NCI-H1417 (cell line): ENCODE measurements around the gene PLXDC2.
A peak's percentile ranks its signal among the peaks of the same experiment; 100 is the strongest.

Experiments
- DNase-seq, 3 experiments: peaks; one replicate each; lab custom pipeline; 2025; lab: John Stamatoyannopoulos, UW

The PLXDC2 gene

GRCh38 chr10:19911886-19912285, 95.7 kb downstream of the PLXDC2 start:
- DNase-seq: no peak

GRCh38 chr10:19913987-19914386, 97.8 kb downstream of the PLXDC2 start:
- DNase-seq: no peak

GRCh38 chr10:19915125-19915524, 98.9 kb downstream of the PLXDC2 start:
- no peak for DNase-seq

DNA sequence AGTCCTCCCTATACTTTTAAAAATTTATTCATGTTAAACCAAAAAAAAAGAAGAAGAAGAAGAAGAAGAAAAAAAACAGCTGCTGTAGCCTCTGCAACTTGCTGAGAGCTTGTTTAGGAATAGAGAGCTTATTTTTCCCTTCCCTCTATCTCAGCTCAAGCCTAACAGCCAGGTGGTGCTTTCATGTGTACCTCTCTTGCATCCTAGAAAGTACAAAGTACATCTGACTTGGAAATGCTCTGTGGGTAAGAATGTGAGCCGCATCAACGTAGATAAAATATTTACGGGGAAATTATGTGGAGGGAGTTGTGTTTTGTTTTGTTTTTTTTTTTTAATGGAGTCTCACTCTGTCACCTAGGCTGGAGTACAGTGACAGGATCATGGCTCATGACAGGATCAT, 99.6 kb downstream of the PLXDC2 start:
- DNase-seq: no peak

GRCh38 chr10:19917751-19918478, 101.7 kb downstream of the PLXDC2 start:
- no peak for DNase-seq

- DNase-seq: peak in 1 of 3 experiments; percentile 17
Measured at GRCh38 chr10:19918794-19919193, 102.6 kb downstream of the PLXDC2 start.

- DNase-seq: no peak
Measured at GRCh38 chr10:19919671-19920070, 103.4 kb downstream of the PLXDC2 start.

DNA sequence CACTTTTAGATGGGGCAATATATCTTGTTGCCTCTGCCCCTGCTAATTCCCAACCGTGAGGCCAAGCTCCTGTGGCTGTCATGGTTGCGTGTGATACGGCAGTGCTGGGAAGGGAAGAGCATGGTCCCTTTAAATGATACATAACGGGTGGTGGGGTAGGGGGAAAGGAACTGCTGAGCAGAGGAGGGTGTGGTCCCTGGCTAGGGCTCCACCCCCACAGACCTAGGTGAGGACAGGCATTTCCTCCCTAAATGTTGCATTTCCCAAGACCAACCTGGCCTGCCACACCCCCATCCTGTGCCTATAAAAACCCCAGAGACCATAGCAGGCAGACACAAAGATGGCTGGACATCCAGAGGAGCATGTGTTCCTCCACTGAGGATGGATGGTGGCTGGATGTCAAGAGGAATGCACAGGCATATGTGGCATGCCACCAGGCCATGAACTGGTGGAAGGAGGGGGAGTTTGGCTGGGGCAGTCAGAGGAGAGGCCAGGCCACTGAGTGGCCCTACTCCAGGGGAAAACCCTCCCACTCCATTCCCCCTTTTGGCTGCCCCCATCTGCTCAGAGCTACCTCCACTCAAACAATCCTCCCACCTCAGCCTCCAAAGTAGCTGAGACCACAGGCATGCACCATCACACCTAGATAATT, 104.0 kb downstream of the PLXDC2 start:
- no peak for DNase-seq

DNA sequence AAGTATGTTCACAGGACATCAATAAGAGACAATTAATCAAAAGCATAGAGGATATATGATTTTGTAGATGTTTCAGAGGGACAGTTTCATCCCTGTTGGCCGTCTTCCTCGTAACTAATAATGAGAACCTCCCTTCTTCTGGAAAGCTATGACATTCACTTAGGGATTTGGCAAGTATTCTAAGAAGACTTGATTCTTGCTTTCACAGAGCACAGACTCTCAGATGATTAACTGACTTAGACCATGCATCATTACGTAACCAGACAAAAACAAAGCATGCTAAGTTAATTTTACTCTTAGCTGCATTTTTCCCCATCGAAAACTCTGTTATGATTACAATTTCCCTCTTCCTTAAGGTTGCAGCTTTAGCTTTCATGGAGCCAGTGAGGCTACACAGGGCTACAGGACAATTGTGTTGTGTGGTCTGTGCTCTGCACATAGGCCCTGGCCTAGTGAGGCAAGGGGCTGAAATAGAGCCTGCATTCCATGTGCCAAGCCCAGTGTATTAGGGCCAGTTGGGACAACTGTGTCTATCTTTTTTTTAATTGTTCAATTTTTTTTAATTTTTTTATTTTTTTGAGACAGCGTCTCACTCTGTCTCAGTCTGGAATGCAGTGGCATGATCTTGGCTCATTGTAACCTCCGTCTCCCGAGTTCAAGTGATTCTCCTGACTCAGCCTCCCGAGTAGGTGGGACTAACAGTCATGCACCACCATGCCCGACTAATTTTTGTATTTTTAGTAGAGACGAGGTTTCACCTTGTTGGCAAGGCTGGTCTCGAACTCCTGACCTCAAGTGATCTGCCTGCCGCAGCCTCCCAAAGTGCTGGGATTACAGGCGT, 105.3 kb downstream of the PLXDC2 start:
- DNase-seq: no peak

GRCh38 chr10:19922236-19922963, 106.2 kb downstream of the PLXDC2 start:
- DNase-seq: no peak

GRCh38 chr10:19925064-19925463, 108.8 kb downstream of the PLXDC2 start:
- DNase-seq: no peak

DNA sequence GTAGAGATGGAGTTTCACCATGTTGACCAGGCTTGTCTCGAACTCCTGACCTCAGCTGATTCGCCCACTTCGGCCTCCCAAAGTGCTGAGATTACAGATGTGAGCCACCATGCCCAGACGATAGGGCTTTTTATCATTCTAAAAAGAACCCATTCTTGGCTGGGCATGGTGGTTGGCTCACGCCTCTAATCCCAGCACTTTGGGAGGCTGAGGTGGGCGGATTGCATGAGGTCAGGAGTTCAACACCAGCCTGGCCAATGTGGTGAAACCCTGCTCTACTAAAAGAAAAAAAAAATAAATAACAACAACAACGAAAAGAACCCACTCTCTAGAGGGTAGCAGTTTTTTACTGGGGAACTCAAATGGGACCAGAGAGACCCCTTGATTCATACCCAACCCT, 112.7 kb downstream of the PLXDC2 start:
- DNase-seq: no peak

- DNase-seq: no peak
Measured at GRCh38 chr10:19929506-19930140, 113.4 kb downstream of the PLXDC2 start.

- DNase-seq: peak in 2 of 3 experiments; percentile 27 to 68
Measured at GRCh38 chr10:19930936-19931893, 115.0 kb downstream of the PLXDC2 start.

- peak in 1 of 3 experiments; percentile 29 for DNase-seq
Measured at GRCh38 chr10:19931894-19932590, 115.8 kb downstream of the PLXDC2 start.

- no peak for DNase-seq
Measured at GRCh38 chr10:19932806-19933371, 116.7 kb downstream of the PLXDC2 start.

GRCh38 chr10:19933772-19934171, 117.5 kb downstream of the PLXDC2 start:
- no peak for DNase-seq

GRCh38 chr10:19935176-19935575, 118.9 kb downstream of the PLXDC2 start:
- no peak for DNase-seq

GRCh38 chr10:19936289-19936688, 120.1 kb downstream of the PLXDC2 start:
- DNase-seq: no peak
